HCT116 (cell line): ENCODE data around the gene KLK6. TPM values are rescaled to one million over a fixed set of nuclear protein-coding genes. Genes with fewer than 3 reads are reported as not detected.

Experiments
- ATAC-seq: fragments of 200-7000 bp; cut with Tn5 transposase; 2 replicates; pipeline ENCODE4 v1.9.1; 2020; ENCODE audit warnings: mild to moderate bottlenecking, moderate library complexity
- BruUV-seq: library from RNA; stranded (reverse); fragments of 400-500 nt; replicated peaks from 2 replicates; lab custom pipeline; 2021; lab: Mats Ljungman, UMichigan
- CTCF ChIA-PET: fragments of 300-600 bp; sonication (Branson Sonifier 250); formaldehyde crosslinking; loops from one replicate; lab custom pipeline; 2021; ENCODE audit warnings: antibody characterized with exemption; lab: Charles Lee
- POLR2A ChIA-PET: fragments of 300-600, 350-600 bp; sonication (Branson Sonifier 250); formaldehyde crosslinking; loops from one replicate; lab custom pipeline; 2021; ENCODE audit warnings: antibody characterized with exemption; lab: Charles Lee
- RAD21 ChIA-PET, 2 experiments: fragments of 300-600 bp; sonication (Branson Sonifier 250); formaldehyde crosslinking; loops; one replicate each; lab custom pipeline; 2023; ENCODE audit warnings: low total read pairs in 2 of 2; ENCODE audit not compliant: uncharacterized antibody in 2 of 2, unreplicated experiment in 2 of 2, low non-redundant PET in 1 of 2; lab: Charles Lee
- DNase-seq: peaks from one replicate; pipeline ENCODE4 v3.0.0-alpha.2; 2010; ENCODE audit warnings: low read depth, low spot score
- H2AFZ ChIP-seq: fragments of 200-600 bp; shearing (Covaris generic), sonication (generic); 2 replicates; pipeline ENCODE4 v1.6.1; 2017; ENCODE audit warnings: low read depth, mixed run types, mixed read lengths, antibody characterized with exemption, low read length; ENCODE audit not compliant: poor library complexity, severe bottlenecking
- H3K27ac ChIP-seq: 2 replicates; pipeline ENCODE4 v1.5.1; 2012; ENCODE audit warnings: low read depth, low read length
- H3K27me3 ChIP-seq: fragments of 200-600 bp; sonication (generic); 2 replicates; pipeline ENCODE4 v1.6.1; 2016; ENCODE audit warnings: mixed run types, low read length, mixed read lengths; ENCODE audit not compliant: insufficient read depth
- H3K36me3 ChIP-seq, 2 experiments: fragments of 200-500 bp in 1 of 2; fragments of 200-600 bp in 1 of 2; sonication (Bioruptor generic) in 1 of 2; sonication (generic) in 1 of 2; 2 replicates each; pipeline versions ENCODE4 v1.5.1 to v1.6.1; 2014 to 2016; ENCODE audit warnings: low read length in 2 of 2, inconsistent platforms in 1 of 2, mixed read lengths in 1 of 2, mixed run types in 1 of 2; ENCODE audit not compliant: insufficient read depth in 2 of 2, control insufficient read depth in 1 of 2
- H3K4me1 ChIP-seq, 2 experiments: fragments of 200-600 bp in 1 of 2; sonication (generic) in 1 of 2; 2 replicates each; pipeline versions ENCODE4 v1.5.1 to v1.6.1; 2012 to 2017; ENCODE audit warnings: low read length in 2 of 2, inconsistent platforms in 1 of 2, mild to moderate bottlenecking in 1 of 2, mixed read lengths in 1 of 2, mixed run types in 1 of 2, moderate library complexity in 1 of 2; ENCODE audit not compliant: insufficient read depth in 2 of 2, control insufficient read depth in 1 of 2
- H3K4me2 ChIP-seq: fragments of 200-600 bp; sonication (generic); 2 replicates; pipeline ENCODE4 v1.6.1; 2017; ENCODE audit warnings: mixed run types, low read length, mixed read lengths
- H3K4me3 ChIP-seq, 2 experiments: fragments of 200-600 bp in 1 of 2; sonication (generic) in 1 of 2; replicated peaks in 1 of 2; 2 replicates each; pipeline ENCODE4 v1.5.1; 2011 to 2016; ENCODE audit warnings: low read length in 2 of 2, control low read depth in 1 of 2, low read depth in 1 of 2, mild to moderate bottlenecking in 1 of 2, mixed read lengths in 1 of 2, mixed run types in 1 of 2
- H3K79me2 ChIP-seq: fragments of 200-600 bp; sonication (generic); 2 replicates; pipeline ENCODE4 v1.6.1; 2017; ENCODE audit warnings: mild to moderate bottlenecking, mixed run types, low read length, moderate library complexity, mixed read lengths; ENCODE audit not compliant: insufficient read depth
- H3K9ac ChIP-seq: fragments of 200-600 bp; sonication (generic); 2 replicates; pipeline ENCODE4 v1.6.1; 2016; ENCODE audit warnings: low read length, mixed read lengths
- H3K9me2 ChIP-seq: fragments of 200-600 bp; sonication (generic), shearing (Covaris generic); 2 replicates; pipeline ENCODE4 v1.6.1; 2017; ENCODE audit warnings: mixed run types, mild to moderate bottlenecking, moderate library complexity; ENCODE audit not compliant: insufficient read depth
- H3K9me3 ChIP-seq, 2 experiments: fragments of 200-500 bp in 1 of 2; fragments of 200-600 bp in 1 of 2; sonication (Bioruptor generic) in 1 of 2; sonication (generic) in 1 of 2; 2 replicates each; pipeline ENCODE4 v1.6.1; 2014 to 2017; ENCODE audit warnings: low read length in 2 of 2, mixed read lengths in 2 of 2, inconsistent platforms in 1 of 2, low read depth in 1 of 2, mild to moderate bottlenecking in 1 of 2, mixed run types in 1 of 2, moderate library complexity in 1 of 2; ENCODE audit not compliant: control insufficient read depth in 1 of 2, insufficient read depth in 1 of 2
- H4K20me1 ChIP-seq: fragments of 200-600 bp; sonication (generic), shearing (Covaris generic); 2 replicates; pipeline ENCODE4 v1.6.1; 2017; ENCODE audit warnings: mixed run types, mild to moderate bottlenecking, moderate library complexity; ENCODE audit not compliant: insufficient read depth
- CBX3 ChIP-seq: IDR thresholded peaks from 2 replicates; pipeline ENCODE4 v1.6.1; 2012; ENCODE audit warnings: low read depth
- CEBPB ChIP-seq: IDR thresholded peaks from 2 replicates; pipeline ENCODE4 v1.6.1; 2012; ENCODE audit warnings: low read depth
- EGR1 ChIP-seq: IDR thresholded peaks from 2 replicates; pipeline ENCODE4 v1.6.1; 2012; ENCODE audit warnings: low read depth
- ELF1 ChIP-seq: IDR thresholded peaks from 2 replicates; pipeline ENCODE4 v1.6.1; 2012; ENCODE audit warnings: low read depth, borderline replicate concordance
- EZH2phosphoT487 ChIP-seq: fragments of 200-600 bp; IDR thresholded peaks from 2 replicates; pipeline ENCODE4 v1.6.1; 2018; ENCODE audit warnings: antibody characterized with exemption, borderline replicate concordance
- FOSL1 ChIP-seq: IDR thresholded peaks from 2 replicates; pipeline ENCODE4 v1.6.1; 2012; ENCODE audit warnings: low read depth
- POLR2AphosphoS5 ChIP-seq: IDR thresholded peaks from 2 replicates; pipeline ENCODE4 v1.6.1; 2011; ENCODE audit warnings: mild to moderate bottlenecking, low read depth, low read length, moderate library complexity
- SRF ChIP-seq: IDR thresholded peaks from 2 replicates; pipeline ENCODE4 v1.6.1; 2012; ENCODE audit warnings: low read depth
- YY1 ChIP-seq: IDR thresholded peaks from 2 replicates; pipeline ENCODE4 v1.6.1; 2011; ENCODE audit warnings: low read length, low read depth, moderate library complexity, mild to moderate bottlenecking; ENCODE audit not compliant: insufficient replicate concordance; ENCODE audit errors: extremely low read depth
- ZNF274 ChIP-seq: fragments of 200-500 bp; sonication (Bioruptor generic); IDR thresholded peaks from 2 replicates; pipeline ENCODE4 v1.6.1; 2014; ENCODE audit warnings: mild to moderate bottlenecking, low read depth, low read length, inconsistent platforms
- intact Hi-C: fragments of 100-400 bp; cut with micrococcal nuclease; formaldehyde crosslinking; loops from 2 replicates; pipeline ENCODE4 v1.10.0; 2022
- total RNA-seq: library from RNA; stranded (reverse); gene quantifications from one replicate; pipeline ENCODE4 v1.2.1, GENCODE V29; 2021; ENCODE audit not compliant: unreplicated experiment
- TF ChIP-seq, protein P1 (sequence below), 3 experiments: fragments of 200-600 bp in 1 of 3; sonication (generic) in 1 of 3; IDR thresholded peaks in 2 of 3; conservative IDR thresholded peaks in 1 of 3; 2 replicates each; pipeline ENCODE4 v1.5.1; 2012 to 2017; ENCODE audit warnings: low read depth in 2 of 3, low read length in 2 of 3, antibody characterized with exemption in 1 of 3, borderline replicate concordance in 1 of 3, control low read depth in 1 of 3, mild to moderate bottlenecking in 1 of 3, mixed read lengths in 1 of 3, mixed run types in 1 of 3, moderate library complexity in 1 of 3; ENCODE audit not compliant: insufficient read depth in 1 of 3
- TF ChIP-seq, protein P2 (sequence below): IDR thresholded peaks from 2 replicates; pipeline ENCODE4 v1.6.1; 2012
- TF ChIP-seq, protein P3 (sequence below): IDR thresholded peaks from 2 replicates; pipeline ENCODE4 v1.6.1; 2011; ENCODE audit warnings: mild to moderate bottlenecking, low read length, moderate library complexity; ENCODE audit not compliant: insufficient replicate concordance; ENCODE audit errors: extremely low read depth

KLK6 gene
- total RNA-seq, 1 experiment from 2014 or later: 40.5 TPM

DNA sequence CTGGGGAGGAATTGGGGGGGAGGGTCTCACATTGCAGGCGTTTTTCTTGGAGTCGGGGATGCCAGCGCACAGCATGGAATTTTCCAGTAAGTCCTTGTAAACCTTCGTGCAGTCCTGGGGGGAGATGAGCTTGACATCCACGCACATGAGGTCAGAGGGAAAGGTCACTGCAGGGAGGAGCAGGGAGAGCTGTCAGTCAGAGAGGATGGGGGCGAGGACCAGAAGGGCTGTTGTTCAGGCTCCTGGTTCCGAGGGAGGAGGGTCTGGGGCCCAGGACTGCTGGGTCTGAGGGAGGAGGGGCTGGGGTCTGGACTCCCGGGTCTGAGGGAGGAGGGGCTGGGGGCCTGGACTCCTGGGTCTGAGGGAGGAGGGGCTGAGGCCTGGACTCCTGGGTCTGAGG lies 10.4 kb upstream of the KLK6 start:
- CTCF ChIA-PET: interaction anchor here (0.9 kb wide), 1 partner anchor 20 kb away, joined by 4 read pairs; no protein-coding TSS in a partner anchor
- DNase-seq (no peak), ATAC-seq (no peak)
- peaks cover 39 to 79% of the 10 kb centered on the region in 2 experiments for H3K4me1 ChIP-seq
- H4K20me1 ChIP-seq: no peaks in the 10 kb centered on the region
- no peak overlapping the region for H2AFZ ChIP-seq
- TF ChIP-seq, protein P1, sequence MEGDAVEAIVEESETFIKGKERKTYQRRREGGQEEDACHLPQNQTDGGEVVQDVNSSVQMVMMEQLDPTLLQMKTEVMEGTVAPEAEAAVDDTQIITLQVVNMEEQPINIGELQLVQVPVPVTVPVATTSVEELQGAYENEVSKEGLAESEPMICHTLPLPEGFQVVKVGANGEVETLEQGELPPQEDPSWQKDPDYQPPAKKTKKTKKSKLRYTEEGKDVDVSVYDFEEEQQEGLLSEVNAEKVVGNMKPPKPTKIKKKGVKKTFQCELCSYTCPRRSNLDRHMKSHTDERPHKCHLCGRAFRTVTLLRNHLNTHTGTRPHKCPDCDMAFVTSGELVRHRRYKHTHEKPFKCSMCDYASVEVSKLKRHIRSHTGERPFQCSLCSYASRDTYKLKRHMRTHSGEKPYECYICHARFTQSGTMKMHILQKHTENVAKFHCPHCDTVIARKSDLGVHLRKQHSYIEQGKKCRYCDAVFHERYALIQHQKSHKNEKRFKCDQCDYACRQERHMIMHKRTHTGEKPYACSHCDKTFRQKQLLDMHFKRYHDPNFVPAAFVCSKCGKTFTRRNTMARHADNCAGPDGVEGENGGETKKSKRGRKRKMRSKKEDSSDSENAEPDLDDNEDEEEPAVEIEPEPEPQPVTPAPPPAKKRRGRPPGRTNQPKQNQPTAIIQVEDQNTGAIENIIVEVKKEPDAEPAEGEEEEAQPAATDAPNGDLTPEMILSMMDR (IDR thresholded peaks at IDR 0.05 in 2 of 3, conservative IDR thresholded peaks at IDR 0.05 in 1 of 3; ENCODE audit: borderline replicate concordance in 1 of 3, insufficient read depth in 1 of 3, low read depth in 2 of 3, low read length in 2 of 3): no peak
- no peak for TF ChIP-seq FOSL1
- no peak for TF ChIP-seq CEBPB
- TF ChIP-seq, protein P2, sequence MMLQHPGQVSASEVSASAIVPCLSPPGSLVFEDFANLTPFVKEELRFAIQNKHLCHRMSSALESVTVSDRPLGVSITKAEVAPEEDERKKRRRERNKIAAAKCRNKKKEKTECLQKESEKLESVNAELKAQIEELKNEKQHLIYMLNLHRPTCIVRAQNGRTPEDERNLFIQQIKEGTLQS: no peak
- TF ChIP-seq SRF: no peak
- H3K36me3 ChIP-seq: no peaks in the 10 kb centered on the region
- no peaks in the 10 kb centered on the region for H3K79me2 ChIP-seq
- no peak overlapping the region for H3K4me3 ChIP-seq
- H3K9me2 ChIP-seq: no peaks in the 10 kb centered on the region
- RAD21 ChIA-PET: no interaction called here
- intact Hi-C loops: no loop called here
- H3K27me3 ChIP-seq: no peaks in the 10 kb centered on the region
- BruUV-seq: no TSS peak
- no peaks in the 10 kb centered on the region for H3K9me3 ChIP-seq
- no peak overlapping the region for H3K9ac ChIP-seq
- POLR2A ChIA-PET: no interaction called here
- H3K4me2 ChIP-seq: peak overlapping the region; percentile 48; the same call in 1 of the 2 replicates
- H3K27ac ChIP-seq: no peak overlapping the region

DNA sequence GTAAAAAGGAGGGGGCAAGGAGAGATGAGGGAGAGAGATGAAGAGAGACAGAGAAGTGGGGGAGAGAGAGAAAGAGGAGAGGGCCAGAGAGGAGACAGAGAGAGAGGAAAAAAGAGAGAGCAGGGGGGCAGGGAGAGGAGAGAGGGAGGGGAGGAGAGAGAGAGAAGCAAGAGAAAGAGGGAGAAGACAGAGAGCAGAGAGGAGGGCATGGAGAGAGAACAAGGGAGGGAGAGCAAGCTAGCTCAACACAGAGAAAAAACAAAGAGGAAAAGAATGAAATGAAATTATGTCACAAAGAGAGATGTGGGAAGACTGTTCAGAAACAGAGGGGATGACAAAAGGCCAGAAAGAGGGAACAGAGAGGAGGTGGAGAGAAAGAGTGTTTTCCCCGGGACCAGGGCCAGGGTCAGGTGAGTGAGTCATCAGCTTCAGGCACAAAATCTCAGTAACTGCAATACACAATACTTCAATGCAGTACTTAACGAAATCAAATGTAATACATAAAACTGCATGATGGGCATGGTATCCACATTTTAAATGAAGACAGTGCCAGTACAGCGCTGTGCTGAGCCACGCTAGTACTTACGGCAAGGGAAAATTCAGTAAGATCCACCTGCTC lies 9.5 kb upstream of the KLK6 start:
- H3K4me2 ChIP-seq: peak overlapping the region; percentile 48
- ChIA-PET POLR2A (interaction anchor here (1.0 kb wide), 1 partner anchor 10 kb away, joined by 3 read pairs; no protein-coding TSS in a partner anchor), RAD21 (no interaction called here), CTCF (interaction anchor here (1.2 kb wide), 1 partner anchor 38 kb away, joined by 4 read pairs; no protein-coding TSS in a partner anchor)
- no peaks in the 10 kb centered on the region for H3K79me2 ChIP-seq
- no peak overlapping the region for H2AFZ ChIP-seq
- no peaks in the 10 kb centered on the region for H3K9me3 ChIP-seq
- peak overlapping the region; percentile 19; the same call in 1 of the 2 replicates for H3K27ac ChIP-seq
- intact Hi-C loops: no loop called here
- H3K4me1 ChIP-seq: peaks cover 39 to 80% of the 10 kb centered on the region in 2 experiments
- H3K4me3 ChIP-seq: no peak overlapping the region
- H4K20me1 ChIP-seq: no peaks in the 10 kb centered on the region
- no peak for DNase-seq
- H3K36me3 ChIP-seq: no peaks in the 10 kb centered on the region
- no peak for ATAC-seq
- H3K9ac ChIP-seq: 0 out of 2 replicates have a peak overlapping the region, but pooled peaks have one; percentile 25
- no peaks in the 10 kb centered on the region for H3K9me2 ChIP-seq
- no TSS peak for BruUV-seq
- H3K27me3 ChIP-seq: no peaks in the 10 kb centered on the region
- TF ChIP-seq, protein P3, sequence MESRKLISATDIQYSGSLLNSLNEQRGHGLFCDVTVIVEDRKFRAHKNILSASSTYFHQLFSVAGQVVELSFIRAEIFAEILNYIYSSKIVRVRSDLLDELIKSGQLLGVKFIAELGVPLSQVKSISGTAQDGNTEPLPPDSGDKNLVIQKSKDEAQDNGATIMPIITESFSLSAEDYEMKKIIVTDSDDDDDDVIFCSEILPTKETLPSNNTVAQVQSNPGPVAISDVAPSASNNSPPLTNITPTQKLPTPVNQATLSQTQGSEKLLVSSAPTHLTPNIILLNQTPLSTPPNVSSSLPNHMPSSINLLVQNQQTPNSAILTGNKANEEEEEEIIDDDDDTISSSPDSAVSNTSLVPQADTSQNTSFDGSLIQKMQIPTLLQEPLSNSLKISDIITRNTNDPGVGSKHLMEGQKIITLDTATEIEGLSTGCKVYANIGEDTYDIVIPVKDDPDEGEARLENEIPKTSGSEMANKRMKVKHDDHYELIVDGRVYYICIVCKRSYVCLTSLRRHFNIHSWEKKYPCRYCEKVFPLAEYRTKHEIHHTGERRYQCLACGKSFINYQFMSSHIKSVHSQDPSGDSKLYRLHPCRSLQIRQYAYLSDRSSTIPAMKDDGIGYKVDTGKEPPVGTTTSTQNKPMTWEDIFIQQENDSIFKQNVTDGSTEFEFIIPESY: no peak
- no peak for TF ChIP-seq EZH2phosphoT487
- TF ChIP-seq EGR1: no peak
- no peak for TF ChIP-seq ELF1
- TF ChIP-seq YY1: no peak
- no peak for TF ChIP-seq CBX3
- no peak for TF ChIP-seq POLR2AphosphoS5
- TF ChIP-seq ZNF274: no peak
- peak; percentile 64 for TF ChIP-seq FOSL1
- TF ChIP-seq, protein P2: no peak
